ENCODE data around the gene RAN.
A peak's percentile ranks its signal among the peaks of the same experiment; 100 is the strongest.
"Not testable (repeated sequence)": the region's sequence is repeated elsewhere in the genome, so short reads cannot be mapped to it uniquely, and the experiment has no call there.

RAN gene

DNA sequence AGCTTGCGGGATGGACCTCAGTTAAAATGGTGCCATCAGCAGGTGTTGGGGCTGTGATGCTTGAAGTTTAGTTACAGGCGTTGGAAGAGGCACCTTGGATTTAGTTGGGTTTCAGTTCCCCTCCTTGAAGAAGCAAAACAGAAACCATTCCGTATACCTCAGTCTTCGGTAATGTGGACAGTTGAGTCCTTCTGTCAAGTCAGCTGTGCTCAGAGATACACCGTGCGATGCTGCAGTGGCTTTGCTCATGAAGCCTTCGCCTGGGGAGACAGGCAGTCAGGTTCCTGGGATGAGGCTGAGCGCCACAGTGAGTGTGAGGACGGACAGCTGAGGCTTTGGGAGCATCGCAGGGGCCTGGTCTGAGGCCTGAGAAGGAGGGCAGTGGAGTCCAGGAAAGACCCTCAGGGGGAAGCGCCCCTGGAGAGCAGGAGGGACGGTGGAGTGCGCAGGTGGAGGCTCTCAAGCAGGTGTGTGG lies 7.4 kb downstream of the RAN start:
- no peak for DNase-seq

DNA sequence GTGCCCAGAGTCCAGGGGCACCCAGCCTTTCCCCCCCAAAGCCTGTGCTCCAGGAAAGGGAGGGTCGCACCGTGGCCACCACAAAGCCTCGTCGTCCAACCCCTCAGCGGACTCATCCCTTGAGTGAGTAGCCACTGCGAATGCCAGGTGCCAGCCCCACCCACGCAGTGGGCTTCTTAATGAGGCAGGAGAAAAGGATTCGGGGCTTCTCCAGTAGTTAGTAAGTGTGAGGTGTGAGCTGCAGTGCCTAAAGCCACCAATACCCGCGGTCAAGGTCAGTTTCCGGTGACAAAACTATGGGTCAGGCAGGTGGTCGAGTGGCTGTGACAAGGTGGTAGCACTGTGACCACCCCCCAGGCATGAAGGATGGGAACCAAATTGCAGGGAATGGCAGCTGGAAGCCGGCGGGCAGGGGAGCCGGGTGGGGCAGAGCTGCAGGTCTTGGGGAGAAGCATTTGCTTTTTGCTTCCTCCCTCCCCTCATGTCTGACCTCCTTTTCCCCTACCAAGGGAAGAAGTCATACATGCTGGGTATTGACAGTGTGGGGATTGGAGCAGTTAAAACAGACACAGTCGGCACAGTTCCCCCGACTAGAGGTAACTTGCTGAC lies 8.0 kb downstream of the RAN start:
- no peak for DNase-seq

DNA sequence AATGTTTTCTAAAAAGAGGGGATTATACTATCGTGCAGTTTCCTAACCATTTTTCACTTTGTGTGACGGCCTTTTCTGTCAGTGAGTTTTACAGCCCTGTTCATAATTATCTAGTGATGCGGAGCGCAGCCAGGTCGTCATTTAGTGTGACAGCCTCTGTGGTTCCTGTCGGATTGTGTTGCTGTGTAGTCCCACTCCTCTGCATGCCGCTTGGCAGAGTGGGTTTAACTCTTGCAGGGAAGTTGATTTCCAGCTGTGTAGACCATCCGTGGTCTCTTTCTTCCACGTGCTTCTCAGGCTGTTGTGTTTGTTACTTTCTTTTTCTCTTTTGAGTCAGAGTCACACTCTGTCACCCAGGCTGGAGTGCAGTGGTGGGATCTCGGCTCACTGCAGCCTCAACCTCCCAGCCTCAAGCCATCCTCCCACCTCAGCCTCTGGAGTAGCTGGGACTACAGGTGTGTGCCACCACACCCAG lies 8.6 kb downstream of the RAN start:
- DNase-seq = no peak

DNA sequence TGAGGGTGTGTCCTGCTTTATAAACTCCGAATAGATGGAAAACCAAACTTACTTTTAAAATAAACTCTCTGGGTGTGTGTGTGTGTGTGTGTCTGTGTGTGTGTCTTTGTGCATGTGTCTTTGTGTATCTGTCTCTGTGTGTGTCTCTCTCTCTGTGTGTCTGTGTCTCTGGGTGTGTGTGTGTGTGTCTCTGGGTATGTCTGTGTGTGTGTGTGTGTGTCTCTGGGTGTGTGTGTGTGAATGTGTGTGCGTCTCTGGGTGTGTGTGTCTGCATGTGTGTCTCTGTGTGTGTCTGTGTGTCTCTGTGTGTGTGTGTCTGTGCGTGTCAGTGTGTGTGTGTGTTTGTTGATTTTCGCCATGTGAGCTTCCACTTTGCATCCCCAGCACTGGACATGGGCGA lies 9.2 kb downstream of the RAN start:
- no peak for DNase-seq

DNA sequence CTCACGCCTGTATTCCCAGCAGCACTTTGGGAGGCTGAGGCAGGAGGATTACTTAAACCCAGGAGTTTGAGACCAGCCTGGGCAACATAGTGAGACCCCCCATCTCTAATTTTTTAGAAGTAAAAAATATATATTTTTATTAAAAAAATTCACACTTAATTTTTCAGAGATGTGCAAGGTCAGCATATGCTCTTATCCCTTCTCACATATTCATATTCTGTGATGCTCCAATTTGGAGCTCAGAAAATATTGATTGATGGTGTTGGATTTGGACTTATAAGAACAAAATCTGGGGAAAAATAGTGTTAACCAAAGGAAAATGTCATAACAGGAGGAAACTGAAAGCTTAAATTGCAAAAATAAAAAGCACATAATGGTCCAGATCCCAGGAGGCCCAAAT lies 9.7 kb downstream of the RAN start:
- DNase-seq = no peak

DNA sequence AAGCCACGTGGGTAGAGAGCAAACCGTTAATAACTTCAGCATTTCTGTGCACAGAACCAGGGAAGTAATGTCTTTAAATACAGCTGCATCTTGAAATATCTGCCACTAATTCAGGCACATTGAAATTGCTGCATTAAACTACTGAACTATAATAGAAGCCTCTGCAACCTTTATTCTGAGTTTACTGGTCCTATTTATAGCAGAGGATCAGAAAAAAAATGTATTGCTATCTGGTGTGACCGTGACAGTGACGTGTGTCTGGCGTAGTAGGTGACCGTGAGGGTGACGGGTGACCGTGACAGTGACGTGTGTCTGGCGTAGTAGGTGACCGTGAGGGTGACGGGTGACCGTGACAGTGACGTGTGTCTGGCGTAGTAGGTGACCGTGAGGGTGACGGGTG lies 15.3 kb downstream of the RAN start:
- DNase-seq = not testable (repeated sequence)

DNA sequence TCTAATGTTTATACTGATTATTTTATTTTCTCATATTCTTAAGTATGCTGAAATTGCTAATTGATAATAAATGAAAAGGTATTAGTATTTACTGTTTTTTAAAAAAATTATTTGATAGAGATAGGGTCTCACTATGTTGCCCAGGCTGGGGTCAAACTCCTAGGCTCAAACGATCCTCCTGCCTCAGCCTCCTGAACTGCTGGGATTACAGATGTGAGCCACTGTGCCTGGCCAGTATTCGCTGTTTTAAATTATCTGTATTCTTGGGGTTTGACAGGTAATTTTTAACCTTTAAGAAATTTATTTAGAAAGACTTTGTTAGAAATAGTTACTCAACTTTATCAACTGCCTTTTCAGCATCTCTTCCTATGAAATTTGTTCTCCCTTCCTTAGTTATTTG lies 32.2 kb downstream of the RAN start:
- DNase-seq = no peak

DNA sequence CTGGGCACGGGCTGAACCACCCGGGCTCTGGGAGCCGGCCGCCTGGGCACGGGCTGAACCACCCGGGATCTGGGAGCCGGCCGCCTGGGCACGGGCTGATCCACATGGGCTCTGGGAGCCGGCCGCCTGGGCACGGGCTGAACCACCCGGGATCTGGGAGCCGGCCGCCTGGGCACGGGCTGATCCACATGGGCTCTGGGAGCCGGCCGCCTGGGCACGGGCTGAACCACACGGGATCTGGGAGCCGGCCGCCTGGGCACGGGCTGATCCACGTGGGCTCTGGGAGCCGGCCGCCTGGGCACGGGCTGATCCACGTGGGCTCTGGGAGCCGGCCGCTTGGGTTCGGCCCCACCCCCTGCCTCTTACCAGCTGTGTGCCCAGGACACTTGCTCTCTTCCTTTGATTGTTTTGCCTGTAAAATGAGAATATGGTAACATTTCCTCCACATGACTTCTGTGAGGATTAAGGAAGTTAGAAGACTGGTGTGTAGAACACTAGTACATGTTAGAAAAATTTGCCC lies 33.1 kb downstream of the RAN start:
- not testable (repeated sequence) for DNase-seq

DNA sequence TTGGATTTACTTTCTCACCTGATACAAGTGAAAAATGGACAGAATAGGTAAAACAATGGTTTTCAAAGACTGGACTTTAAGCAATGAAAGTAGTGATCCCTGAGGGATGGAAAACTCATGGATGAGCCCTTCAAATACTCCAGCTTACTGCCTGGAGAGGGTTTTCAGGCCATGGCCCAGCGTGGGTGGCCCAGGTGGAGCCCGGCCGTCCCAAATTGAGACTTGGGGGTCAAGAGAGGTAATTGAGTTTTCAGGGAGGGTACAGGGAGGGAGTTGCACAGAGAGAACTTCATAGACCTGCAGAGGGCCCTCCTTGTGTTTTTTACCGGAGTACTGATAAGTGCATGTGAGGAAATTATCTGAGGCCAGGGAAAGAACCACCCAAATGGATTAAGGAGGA lies 37.2 kb downstream of the RAN start:
- no peak for DNase-seq

DNA sequence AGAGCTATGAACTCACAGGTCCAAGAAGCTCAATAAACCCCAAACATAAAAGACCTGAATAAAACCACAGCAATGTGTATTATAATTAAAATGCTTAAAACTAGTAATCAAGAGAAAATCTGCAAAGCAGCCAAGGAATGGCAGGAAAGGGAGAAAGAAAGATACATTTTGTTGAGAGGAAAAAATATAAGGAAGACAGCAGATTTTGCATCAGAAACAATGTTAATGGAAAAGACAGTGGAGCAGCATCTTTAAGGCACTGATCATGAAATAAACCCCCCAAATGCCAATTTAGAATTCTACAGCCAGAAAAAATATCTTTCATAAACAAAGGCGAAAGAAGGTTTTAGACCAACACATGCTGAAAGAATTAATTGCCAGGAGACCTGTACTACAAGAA lies 39.3 kb downstream of the RAN start:
- DNase-seq = no peak

DNA sequence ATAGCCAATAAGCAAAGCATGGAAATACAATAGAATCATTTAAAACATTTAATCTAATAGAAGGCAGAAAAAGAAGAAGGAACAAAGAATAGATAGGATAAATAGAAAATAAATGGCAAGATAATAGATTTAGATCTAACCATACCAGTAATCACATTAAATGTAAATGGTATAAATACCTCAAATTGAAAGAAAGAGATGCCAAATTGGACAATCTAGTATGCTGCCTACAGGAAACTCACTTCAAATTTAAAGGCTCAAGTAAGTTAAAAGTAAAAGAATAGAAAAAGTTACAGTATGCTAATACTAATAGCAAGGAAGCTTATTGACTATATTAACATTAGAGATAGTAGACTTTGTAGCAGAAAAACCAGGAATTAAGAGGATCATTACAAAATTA lies 40.1 kb downstream of the RAN start:
- DNase-seq = no peak

DNA sequence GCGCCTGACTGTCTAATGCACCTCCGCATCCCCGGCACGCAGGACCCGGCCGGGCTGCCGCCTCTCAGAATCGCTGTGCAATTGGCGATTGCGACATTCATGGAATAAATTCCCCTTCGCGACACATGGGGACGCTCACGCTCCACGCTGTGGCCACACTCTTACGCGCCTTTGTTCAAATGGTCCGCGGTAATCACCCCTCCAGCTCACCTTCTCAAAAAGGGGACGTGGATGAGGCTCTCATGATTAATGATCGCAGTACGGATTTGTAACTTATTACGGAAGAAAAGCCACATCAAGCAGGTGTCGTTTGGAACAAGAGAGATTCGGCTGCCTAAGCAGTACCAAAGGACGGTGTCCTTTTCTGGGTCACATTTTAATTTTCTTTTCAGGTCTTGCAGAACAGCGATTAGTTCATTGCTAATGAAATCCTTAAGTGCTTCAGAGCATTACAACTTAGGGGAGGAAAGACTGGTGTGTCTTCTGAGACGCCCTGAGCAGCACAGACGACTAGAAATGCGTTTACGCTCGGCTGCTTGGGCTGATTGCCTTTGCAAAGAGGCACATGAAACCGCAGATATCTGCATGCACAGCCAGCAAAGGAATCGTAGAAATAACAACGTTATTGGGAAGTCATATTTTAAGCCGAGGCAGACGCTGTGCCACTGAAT lies 44.5 kb downstream of the RAN start:
- DNase-seq = peak; percentile 31 to 43

DNA sequence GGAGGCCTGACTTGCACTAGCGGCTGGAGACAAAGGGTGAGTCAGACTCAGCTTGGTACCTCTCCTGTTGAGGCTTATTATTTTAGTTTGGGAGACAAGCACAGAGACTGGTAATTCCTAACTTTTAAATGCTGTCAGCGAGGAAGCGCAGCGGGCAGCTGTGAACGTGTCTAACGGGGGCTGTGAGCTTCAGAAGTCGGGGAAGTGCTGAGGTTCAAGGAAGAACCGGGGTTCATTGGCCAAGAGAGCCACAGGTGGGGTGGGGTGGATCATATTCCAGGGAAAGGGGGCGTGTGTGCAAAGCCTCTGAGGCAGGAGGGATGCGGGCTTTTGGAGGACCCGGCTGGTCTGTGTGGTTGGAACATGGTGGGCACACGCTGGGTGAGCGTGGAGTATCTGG lies 45.7 kb downstream of the RAN start:
- DNase-seq = no peak

DNA sequence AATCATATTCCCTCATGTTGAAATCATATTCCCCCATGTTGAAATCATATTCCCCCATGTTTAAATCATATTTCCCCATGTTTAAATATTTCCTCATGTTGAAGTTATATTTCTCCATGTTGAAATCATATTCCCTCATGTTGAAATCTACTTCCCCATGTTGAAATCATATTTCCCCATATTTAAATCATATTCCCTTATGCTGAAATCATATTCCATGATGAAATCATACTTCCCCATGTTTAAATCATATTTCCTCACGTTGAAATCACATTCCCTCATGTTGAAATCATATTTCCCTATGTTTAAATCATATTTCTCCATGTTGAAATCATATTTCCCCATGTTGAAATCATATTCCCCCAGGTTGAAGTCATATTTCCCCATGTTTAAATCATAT lies 47.2 kb downstream of the RAN start:
- DNase-seq = no peak

DNA sequence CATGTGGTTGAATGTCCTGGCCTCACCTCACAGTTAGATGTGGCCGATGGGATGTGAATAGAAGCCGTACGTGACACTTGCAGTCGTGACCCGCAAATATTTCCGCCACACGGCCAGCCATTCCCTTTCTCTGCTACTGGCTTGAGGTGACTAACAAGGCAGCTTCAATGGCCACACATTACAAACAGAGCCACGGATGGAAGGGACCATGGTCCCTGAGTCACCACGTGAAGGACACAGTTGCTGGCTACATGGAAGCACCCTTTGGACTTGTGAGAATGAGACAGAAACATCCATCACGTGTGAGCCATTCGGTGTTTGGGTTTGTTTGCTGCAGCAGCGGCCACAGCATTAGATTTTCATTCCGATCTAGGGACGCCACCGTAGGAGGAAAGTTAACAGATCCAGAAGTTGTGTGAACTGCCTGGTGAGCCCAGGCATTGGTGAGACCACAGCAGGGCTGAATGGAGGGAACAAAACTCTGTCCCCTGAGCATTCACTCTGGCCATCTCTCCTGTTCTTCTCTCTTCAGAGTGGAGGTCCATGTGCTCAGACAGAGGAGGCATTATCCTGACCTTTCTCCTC lies 48.3 kb downstream of the RAN start:
- no peak for DNase-seq

DNA sequence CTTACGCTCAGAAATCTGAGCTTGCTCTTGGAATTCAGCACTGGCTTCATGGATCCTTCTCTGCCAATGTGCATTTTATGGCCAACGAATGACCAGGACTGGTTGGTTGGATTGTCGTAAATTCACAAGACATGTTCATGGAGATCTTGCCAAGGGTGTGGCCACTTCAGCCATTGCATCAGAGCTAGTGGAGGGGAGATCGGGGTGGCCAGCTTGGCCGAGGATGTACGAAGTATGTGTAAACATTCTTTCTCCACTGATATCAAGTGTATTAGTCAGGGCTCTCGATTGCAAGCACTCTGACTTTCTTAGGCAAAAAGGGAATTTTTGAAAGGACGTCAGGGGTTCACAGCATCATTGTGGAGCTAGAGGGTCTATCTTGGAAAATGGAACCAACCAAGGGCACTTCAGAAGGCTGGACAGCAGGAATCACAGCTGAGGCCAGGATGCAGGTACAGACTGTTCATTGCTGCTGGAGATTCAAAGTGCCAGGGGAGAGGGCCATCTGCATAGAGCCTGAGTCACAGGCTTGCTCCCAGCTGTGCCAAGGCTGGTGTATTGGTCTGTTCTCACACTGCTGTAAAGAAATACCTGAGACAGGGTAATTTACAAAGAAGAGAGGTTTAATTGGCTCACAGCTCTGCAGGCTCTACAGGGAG lies 49.0 kb downstream of the RAN start:
- no peak for DNase-seq

DNA sequence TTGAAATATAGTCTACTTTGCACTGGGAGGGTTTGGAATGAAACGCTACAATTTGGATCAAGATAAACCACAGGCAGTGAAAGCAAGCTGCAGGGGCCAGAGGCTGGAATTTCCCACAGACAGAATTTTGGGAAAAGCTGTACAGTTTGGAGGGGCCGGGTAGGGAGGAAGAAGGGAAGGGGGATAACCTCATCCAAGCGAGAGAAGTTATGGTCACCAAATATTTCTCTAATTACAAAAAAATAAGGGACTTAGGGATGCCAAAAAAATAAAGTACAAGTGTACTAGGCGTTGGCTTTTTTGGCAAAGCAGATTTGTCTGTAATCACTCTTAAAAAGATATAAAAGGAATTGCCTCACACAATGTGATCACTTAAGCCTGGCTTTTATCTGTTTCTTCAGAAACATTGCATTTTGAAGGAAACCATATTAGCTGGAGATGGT lies 50.7 kb downstream of the RAN start:
- no peak for DNase-seq

DNA sequence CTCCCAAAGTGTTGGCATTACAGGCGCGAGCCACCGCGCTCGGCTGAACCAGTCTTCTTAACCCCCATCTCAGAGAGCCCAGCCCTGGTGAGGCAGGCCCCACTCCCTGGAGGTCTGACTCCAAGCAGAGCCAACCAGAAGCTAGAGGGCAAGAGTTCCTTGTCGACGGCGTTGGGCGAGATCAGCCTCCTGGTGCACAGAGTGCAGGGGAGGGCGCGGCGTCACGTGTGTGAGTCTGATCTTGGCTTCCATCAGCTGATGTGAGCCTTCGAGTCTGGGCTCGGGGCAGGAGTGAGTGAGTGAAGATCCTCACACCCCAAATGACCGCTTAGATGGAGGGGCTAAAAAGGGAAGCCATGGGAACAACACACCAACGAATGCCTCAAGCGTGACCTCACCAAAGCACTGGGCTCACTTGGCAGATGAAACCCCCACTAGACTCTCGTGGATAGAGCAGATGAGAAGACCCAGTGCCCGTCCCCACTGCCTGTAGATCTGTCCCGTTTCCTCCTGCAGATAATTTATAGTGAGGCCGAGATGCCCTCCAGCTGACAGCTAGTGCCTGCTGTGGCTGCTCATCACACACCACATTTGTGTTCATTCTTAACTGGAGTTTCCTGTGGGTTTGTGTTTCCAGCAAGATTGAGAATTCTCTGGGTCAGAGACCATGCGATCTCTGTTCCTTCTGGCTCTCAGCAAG lies 53.2 kb downstream of the RAN start:
- no peak for DNase-seq

DNA sequence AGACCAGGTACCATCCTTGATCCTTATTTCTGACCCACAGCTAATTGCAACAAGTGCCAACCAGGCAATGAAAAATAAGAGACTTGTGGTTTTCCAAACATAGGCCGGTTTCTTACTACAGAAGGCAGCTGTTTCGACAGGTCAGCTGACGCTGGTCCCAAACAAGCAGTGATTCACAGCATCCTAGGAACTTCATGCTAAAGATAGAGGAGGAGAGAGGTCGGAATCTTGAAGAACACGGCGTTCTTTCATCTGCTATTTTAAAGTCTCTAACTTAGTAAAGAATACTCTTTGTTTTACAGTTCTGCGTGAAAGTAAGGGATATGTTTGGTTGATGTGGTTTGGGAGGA lies 53.8 kb downstream of the RAN start:
- no peak for DNase-seq

All from NCI-H187 (cell line).